Measurements from ENCODE around the gene CISH. TPM values are rescaled to one million over a fixed set of nuclear protein-coding genes. Genes with fewer than 3 reads are reported as not detected.

CISH gene
- total and polyA plus RNA-seq, 3 donors from 2014 or later = 1.3 to 5.8 (median 3.7) TPM

DNA sequence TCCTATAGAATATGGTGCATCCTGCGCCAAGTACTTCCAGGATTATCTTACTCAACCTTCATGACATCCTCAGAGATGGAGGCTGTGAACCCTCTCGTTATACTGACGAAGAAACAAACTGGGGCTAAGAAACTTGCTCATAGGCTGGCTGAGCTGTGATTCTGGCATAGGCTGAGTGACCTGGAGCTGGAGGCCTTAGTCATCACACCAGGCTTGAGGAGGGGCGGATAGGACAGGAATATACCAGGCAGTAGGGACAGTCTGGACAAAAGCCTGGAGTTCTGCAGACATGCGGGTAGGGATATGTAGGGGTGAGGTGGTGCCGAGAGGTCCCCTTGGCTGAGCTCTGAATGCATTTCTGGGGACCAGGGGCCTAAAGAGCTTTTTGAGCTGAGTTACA lies 24.2 kb downstream of the CISH start:
- no peak for TF ChIP-seq POLR2A (IDR thresholded peaks at IDR 0.05)
- TF ChIP-seq, protein P1, sequence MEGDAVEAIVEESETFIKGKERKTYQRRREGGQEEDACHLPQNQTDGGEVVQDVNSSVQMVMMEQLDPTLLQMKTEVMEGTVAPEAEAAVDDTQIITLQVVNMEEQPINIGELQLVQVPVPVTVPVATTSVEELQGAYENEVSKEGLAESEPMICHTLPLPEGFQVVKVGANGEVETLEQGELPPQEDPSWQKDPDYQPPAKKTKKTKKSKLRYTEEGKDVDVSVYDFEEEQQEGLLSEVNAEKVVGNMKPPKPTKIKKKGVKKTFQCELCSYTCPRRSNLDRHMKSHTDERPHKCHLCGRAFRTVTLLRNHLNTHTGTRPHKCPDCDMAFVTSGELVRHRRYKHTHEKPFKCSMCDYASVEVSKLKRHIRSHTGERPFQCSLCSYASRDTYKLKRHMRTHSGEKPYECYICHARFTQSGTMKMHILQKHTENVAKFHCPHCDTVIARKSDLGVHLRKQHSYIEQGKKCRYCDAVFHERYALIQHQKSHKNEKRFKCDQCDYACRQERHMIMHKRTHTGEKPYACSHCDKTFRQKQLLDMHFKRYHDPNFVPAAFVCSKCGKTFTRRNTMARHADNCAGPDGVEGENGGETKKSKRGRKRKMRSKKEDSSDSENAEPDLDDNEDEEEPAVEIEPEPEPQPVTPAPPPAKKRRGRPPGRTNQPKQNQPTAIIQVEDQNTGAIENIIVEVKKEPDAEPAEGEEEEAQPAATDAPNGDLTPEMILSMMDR (IDR thresholded peaks at IDR 0.05) = no peak
- H3K4me3 ChIP-seq = no peak overlapping the region
- DNase-seq = no peak
- H3K27me3 ChIP-seq = no peaks in the 10 kb centered on the region
- H3K36me3 ChIP-seq (ENCODE audit: low read depth, missing control alignments) = no peaks in the 10 kb centered on the region
- no peak overlapping the region for H3K27ac ChIP-seq
- no peaks in the 10 kb centered on the region for H3K9me3 ChIP-seq
- intact Hi-C loops (cut with DNase I; ENCODE audit: low total_unique reads) = no loop called here
- H3K4me1 ChIP-seq = peaks cover 16% of the 10 kb centered on the region
- 81 to 95% methylated on average over 5 to 6 of the region's 6 CpGs for WGBS, 2 donors

DNA sequence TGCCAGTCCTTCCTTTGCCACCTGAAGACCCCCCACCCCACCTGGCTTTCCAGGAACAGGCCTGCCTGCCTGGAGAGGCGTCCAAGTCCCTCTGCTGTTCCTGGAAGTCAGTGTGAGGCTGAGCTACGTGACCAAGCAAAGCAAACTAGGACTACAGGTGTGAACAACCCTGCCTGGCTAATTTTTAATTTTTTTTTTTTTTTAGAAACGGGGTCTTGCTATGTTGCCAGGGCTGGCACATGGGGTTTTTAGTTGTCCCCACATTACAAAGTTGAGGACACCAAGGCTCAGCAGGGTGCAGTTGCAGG lies 24.9 kb downstream of the CISH start:
- Histone ChIP-seq H3K27me3 (no peaks in the 10 kb centered on the region), H3K4me1 (peaks cover 13% of the 10 kb centered on the region), H3K4me3 (no peak overlapping the region), H3K9me3 (no peaks in the 10 kb centered on the region), H3K36me3 (ENCODE audit: low read depth, missing control alignments) (no peaks in the 10 kb centered on the region), H3K27ac (no peak overlapping the region)
- intact Hi-C loops (cut with DNase I; ENCODE audit: low total_unique reads) = no loop called here
- TF ChIP-seq, protein P1 (IDR thresholded peaks at IDR 0.05) = no peak
- TF ChIP-seq POLR2A (IDR thresholded peaks at IDR 0.05) = no peak
- WGBS, 2 donors = 88 to 90% methylated on average over 3 of the region's 3 CpGs
- no peak for DNase-seq

DNA sequence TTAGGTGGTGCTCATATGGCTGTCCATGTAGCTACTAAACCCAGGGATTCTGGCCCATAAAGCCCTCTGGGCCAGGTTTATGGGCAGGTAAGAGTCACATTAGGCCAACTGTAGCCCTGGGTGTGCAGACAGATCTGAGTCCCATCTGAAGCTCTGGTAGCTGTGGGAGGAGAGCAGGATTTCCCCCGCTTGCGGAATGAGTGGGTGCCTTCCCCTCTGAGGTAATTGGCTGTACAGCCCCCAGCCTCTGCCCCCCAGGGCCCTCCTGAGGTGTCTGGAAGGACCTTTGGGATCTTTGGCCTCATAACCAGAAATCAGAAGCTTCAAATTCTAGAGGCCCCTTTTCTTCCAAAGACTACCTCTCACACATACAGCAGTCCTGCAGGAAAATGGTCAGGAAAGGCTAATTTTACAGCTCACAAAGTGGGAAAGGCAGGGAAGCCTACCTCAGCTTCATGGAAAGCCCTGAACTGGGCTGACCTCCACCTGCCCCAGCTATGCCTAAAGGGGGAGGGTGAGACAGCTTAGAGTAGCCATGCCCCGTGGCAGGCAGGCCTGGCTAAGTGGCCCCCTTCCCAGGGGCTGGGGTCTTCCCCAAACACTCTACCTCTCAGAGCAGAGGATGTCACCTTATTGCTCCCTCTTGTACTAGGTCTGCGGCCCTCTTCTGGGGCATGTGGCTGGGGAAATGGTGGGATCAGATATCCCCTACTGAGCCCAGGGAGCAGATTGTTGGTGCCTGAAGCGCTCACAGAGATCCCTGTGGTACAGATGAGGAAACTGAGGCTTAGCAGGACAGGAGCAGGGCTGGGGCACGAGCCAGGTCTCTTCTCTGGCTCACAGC lies 25.4 kb downstream of the CISH start:
- H3K27ac ChIP-seq = no peak overlapping the region
- intact Hi-C loops (cut with DNase I; ENCODE audit: low total_unique reads) = no loop called here

DNA sequence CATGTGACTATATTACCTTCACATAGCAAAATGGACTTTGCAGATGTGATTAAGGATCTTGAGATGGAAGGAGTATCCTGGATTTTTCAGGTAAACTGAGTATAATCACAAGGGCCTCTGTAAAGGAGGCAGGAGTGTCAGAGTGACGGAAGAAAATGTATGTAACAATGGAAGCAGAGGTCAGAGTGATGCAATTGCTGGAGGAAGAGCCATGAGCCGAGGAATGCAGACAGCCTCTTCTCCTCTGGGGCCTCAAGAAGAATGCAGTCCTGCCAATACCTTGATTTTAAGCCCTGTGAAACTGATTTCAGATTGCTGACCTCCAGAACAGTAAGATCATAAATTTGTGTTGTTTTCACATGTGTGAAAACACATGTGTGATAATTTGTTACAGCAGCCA lies 27.2 kb downstream of the CISH start:
- Histone ChIP-seq H3K4me3 (no peak overlapping the region), H3K36me3 (ENCODE audit: low read depth, missing control alignments) (no peaks in the 10 kb centered on the region), H3K9me3 (no peaks in the 10 kb centered on the region), H3K4me1 (peaks cover 6% of the 10 kb centered on the region), H3K27me3 (no peaks in the 10 kb centered on the region), H3K27ac (peak overlapping the region; percentile 46 to 48)
- TF ChIP-seq, protein P1 (IDR thresholded peaks at IDR 0.05) = no peak
- TF ChIP-seq POLR2A (IDR thresholded peaks at IDR 0.05) = no peak
- DNase-seq = no peak
- intact Hi-C loops (cut with DNase I; ENCODE audit: low total_unique reads) = no loop called here
- 74 to 76% methylated on average over 2 of the region's 2 CpGs for WGBS, 2 donors

More for the DNA sequence above, 25.4 kb downstream of the CISH start:
- DNase-seq = no peak
- H3K27me3 ChIP-seq = no peaks in the 10 kb centered on the region
- no peaks in the 10 kb centered on the region for H3K36me3 ChIP-seq (ENCODE audit: low read depth, missing control alignments)
- no peaks in the 10 kb centered on the region for H3K9me3 ChIP-seq
- WGBS, 2 donors = 93 to 100% methylated on average over 3 to 6 of the region's 6 CpGs
- H3K4me1 ChIP-seq = peaks cover 13% of the 10 kb centered on the region
- TF ChIP-seq POLR2A (IDR thresholded peaks at IDR 0.05) = no peak
- TF ChIP-seq, protein P1 (IDR thresholded peaks at IDR 0.05) = no peak
- H3K4me3 ChIP-seq = no peak overlapping the region

DNA sequence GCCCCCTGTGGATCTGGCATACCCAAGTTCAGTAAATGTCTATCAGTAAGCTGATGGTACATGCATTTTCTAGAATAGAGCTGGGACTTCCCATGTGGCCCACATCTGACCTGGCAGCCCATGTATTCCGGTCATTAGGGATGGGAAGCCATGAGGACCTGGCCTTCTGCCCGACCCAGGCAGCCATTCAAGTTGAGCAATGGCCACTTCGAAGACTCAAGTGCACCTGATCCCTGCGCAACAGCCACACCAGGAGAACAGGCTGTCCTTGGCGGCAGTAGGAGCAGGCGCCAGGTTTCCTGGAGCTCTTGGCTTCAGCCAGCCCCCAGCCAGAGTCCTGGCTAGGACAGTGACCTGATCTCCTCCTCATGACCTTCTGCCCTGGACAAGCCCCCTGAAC lies 27.7 kb downstream of the CISH start:
- H3K27me3 ChIP-seq = no peaks in the 10 kb centered on the region
- DNase-seq = peak; percentile 83
- intact Hi-C loops (cut with DNase I; ENCODE audit: low total_unique reads) = no loop called here
- peaks cover 6% of the 10 kb centered on the region for H3K4me1 ChIP-seq
- H3K36me3 ChIP-seq (ENCODE audit: low read depth, missing control alignments) = no peaks in the 10 kb centered on the region
- WGBS, 2 donors = 53 to 57% methylated on average over 5 to 6 of the region's 6 CpGs
- no peak for TF ChIP-seq POLR2A (IDR thresholded peaks at IDR 0.05)
- TF ChIP-seq, protein P1 (IDR thresholded peaks at IDR 0.05) = no peak
- H3K4me3 ChIP-seq = no peak overlapping the region
- H3K27ac ChIP-seq = peak overlapping the region; percentile 46 to 48
- H3K9me3 ChIP-seq = no peaks in the 10 kb centered on the region

Measured in testis (tissue), 3 donors.